ENCODE data around the gene F13A1.

- TF ChIP-seq CTCF (IDR thresholded peaks at IDR 0.05): no peak
- TF ChIP-seq POLR2A (IDR thresholded peaks at IDR 0.05): no peak
These were observed 94.5 kb downstream of the F13A1 start for GRCh38 chr6:6225885-6226529.

Measured in uterus (tissue), 2 donors.